CD14-positive monocyte (primary cell): ENCODE results near the gene TMPRSS11A. TPM values are rescaled to one million over a fixed set of nuclear protein-coding genes. Genes with fewer than 3 reads are reported as not detected.
A peak's percentile ranks its signal among the peaks of the same experiment; 100 is the strongest.

Experiments
- DNase-seq, 3 donors: peaks; one replicate each; pipeline ENCODE4 v3.0.0-alpha.2; 2011 to 2022
- H2AFZ ChIP-seq: 2 replicates; pipeline ENCODE4 v1.6.0; 2012; ENCODE audit warnings: mild to moderate bottlenecking, low read depth, low read length, inconsistent platforms; ENCODE audit not compliant: insufficient read depth, poor library complexity, severe bottlenecking
- H3K27ac ChIP-seq, 2 donors: 1 replicate in 1 of 2; 2 replicates in 1 of 2; pipeline ENCODE4 v1.5.1; 2012 to 2013; ENCODE audit warnings: low read length in 2 of 2, control low read depth in 1 of 2, inconsistent platforms in 1 of 2, low read depth in 1 of 2, mild to moderate bottlenecking in 1 of 2
- H3K27me3 ChIP-seq, 2 donors: one replicate each; pipeline versions ENCODE4 v1.6.0 to v1.6.1; 2011 to 2013; ENCODE audit warnings: low read length in 2 of 2; ENCODE audit not compliant: control insufficient read depth in 2 of 2, insufficient read depth in 2 of 2
- H3K36me3 ChIP-seq, 2 donors: replicated peaks in 1 of 2; 1 replicate in 1 of 2; 2 replicates in 1 of 2; pipeline versions ENCODE4 v1.5.1 to v1.6.1; 2012 to 2013; ENCODE audit warnings: low read length in 2 of 2, control low read depth in 1 of 2, inconsistent platforms in 1 of 2, mild to moderate bottlenecking in 1 of 2; ENCODE audit not compliant: insufficient read depth in 2 of 2, control insufficient read depth in 1 of 2
- H3K4me1 ChIP-seq, 2 donors: 1 replicate in 1 of 2; 2 replicates in 1 of 2; pipeline versions ENCODE4 v1.5.1 to v1.6.1; 2012 to 2013; ENCODE audit warnings: low read length in 2 of 2, control low read depth in 1 of 2, inconsistent platforms in 1 of 2, mild to moderate bottlenecking in 1 of 2, moderate library complexity in 1 of 2; ENCODE audit not compliant: insufficient read depth in 2 of 2, control insufficient read depth in 1 of 2
- H3K4me2 ChIP-seq: replicated peaks from 2 replicates; pipeline ENCODE3; 2012; ENCODE audit warnings: low read length, moderate library complexity, mild to moderate bottlenecking; ENCODE audit not compliant: poor library complexity, severe bottlenecking; ENCODE audit errors: extremely low read depth
- H3K4me3 ChIP-seq, 3 experiments: fragments of 200-600 bp in 1 of 3; sonication (generic) in 1 of 3; replicated peaks in 1 of 3; 1 replicate in 2 of 3; 2 replicates in 1 of 3; pipeline ENCODE4 v1.5.1; 2011 to 2013; ENCODE audit warnings: low read length in 3 of 3, mild to moderate bottlenecking in 3 of 3, control low read depth in 2 of 3, low read depth in 2 of 3, inconsistent platforms in 1 of 3, moderate library complexity in 1 of 3
- H3K79me2 ChIP-seq: 2 replicates; pipeline ENCODE4 v1.6.0; 2012; ENCODE audit warnings: mild to moderate bottlenecking, control low read depth, inconsistent platforms, low read length, moderate library complexity; ENCODE audit not compliant: insufficient read depth
- H3K9ac ChIP-seq: 2 replicates; pipeline ENCODE4 v1.6.0; 2017; ENCODE audit warnings: low read length, mild to moderate bottlenecking; ENCODE audit not compliant: insufficient read depth, poor library complexity, severe bottlenecking
- H3K9me3 ChIP-seq, 2 donors: replicated peaks in 1 of 2; 1 replicate in 1 of 2; 2 replicates in 1 of 2; pipeline versions ENCODE4 v1.5.1 to v1.6.1; 2012 to 2013; ENCODE audit warnings: low read length in 2 of 2, control low read depth in 1 of 2; ENCODE audit not compliant: control insufficient read depth in 1 of 2, insufficient read depth in 1 of 2
- H4K20me1 ChIP-seq: 2 replicates; pipeline ENCODE4 v1.6.0; 2012; ENCODE audit warnings: mild to moderate bottlenecking, low read length, control low read depth, moderate library complexity; ENCODE audit not compliant: insufficient read depth
- H3K27ac Mint-ChIP-seq, 7 donors: one replicate each; pipeline ENCODE4 v1.8.0; 2020; ENCODE audit warnings: mild to moderate bottlenecking in 7 of 7, mixed read lengths in 7 of 7, moderate library complexity in 6 of 7, inconsistent platforms in 2 of 7
- H3K27me3 Mint-ChIP-seq, 3 donors: one replicate each; pipeline ENCODE4 v1.8.0; 2021 to 2022; ENCODE audit warnings: low read depth in 3 of 3, mild to moderate bottlenecking in 3 of 3, mixed read lengths in 3 of 3, moderate library complexity in 3 of 3, inconsistent platforms in 1 of 3
- H3K36me3 Mint-ChIP-seq, 2 donors: one replicate each; pipeline ENCODE4 v1.8.0; 2020; ENCODE audit warnings: mixed read lengths in 2 of 2, inconsistent platforms in 1 of 2, mild to moderate bottlenecking in 1 of 2
- H3K4me1 Mint-ChIP-seq: one replicate; pipeline ENCODE4 v1.8.0; 2020; ENCODE audit warnings: mild to moderate bottlenecking, mixed read lengths
- H3K4me3 Mint-ChIP-seq, 2 donors: one replicate each; pipeline ENCODE4 v1.8.0; 2020; ENCODE audit warnings: mild to moderate bottlenecking in 2 of 2, mixed read lengths in 2 of 2, moderate library complexity in 1 of 2
- H3K9me3 Mint-ChIP-seq, 7 donors: one replicate each; pipeline ENCODE4 v1.8.0; 2020 to 2022; ENCODE audit warnings: mixed read lengths in 7 of 7, mild to moderate bottlenecking in 6 of 7, moderate library complexity in 6 of 7, inconsistent platforms in 2 of 7
- WGBS: methylation state at CpG from one replicate; pipeline ENCODE4 v1.1.5; 2013; ENCODE audit warnings: missing lambda C conversion rate; ENCODE audit not compliant: insufficient coverage; 5-methylcytosine and 5-hydroxymethylcytosine counted together
- intact Hi-C, 2 donors: fragments of 100-400 bp; cut with micrococcal nuclease; formaldehyde crosslinking; loops; one replicate each; pipeline versions ENCODE4 v1.15.0 to v1.15.1; 2023
- polyA plus RNA-seq, 3 donors: library from polyadenylated mRNA; depleted of rRNA in 1 of 3; unstranded in 2 of 3; stranded (reverse) in 1 of 3; fragments of 300-500 nt in 2 of 3; fragments of >200 nt in 1 of 3; fragmentation: Illumina TruSeq in 2 of 3; gene quantifications; 1 replicate in 2 of 3; 2 replicates in 1 of 3; pipeline ENCODE4 v1.2.3, GENCODE V29; 2012 to 2021
- TF ChIP-seq, protein P1 (sequence below): fragments of 200-600 bp; IDR thresholded peaks from one replicate; pipeline ENCODE4 v1.8.0; 2022; ENCODE audit warnings: antibody characterized with exemption, mild to moderate bottlenecking

TMPRSS11A gene
- polyA plus RNA-seq, 3 donors, result not detected

DNA sequence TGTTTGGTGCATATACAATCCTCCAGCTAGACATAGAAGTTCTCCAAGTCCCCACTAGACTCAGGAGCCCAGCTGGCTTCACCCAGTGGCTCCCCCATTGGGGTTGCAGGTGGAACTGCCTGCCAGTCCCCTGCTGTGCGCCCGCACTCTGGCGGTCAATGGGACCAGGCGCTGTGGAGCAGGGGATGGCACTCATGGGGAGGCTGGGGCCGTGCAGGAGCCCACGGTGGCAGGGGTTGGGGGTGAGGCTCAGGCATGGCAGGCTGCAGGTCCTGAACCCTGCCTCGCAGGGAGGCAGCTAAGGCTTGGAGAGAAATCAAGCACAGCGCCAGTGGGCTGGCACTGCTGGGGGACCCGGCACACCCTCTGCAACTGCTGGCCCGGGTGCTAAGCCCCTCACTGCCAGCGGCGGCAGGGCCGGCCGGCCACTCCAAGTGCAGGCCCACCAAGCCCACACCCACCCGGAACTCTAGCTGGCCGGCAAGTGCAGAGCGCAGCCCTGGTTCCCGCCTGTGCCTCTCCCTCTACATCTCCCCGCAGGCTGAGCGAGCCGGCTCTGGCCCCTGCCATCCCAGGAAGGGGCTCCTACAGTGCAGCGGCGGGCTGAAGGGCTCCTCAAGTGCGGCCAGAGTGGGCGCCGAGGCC, 66.8 kb downstream of the TMPRSS11A start:
- no peak overlapping the region for H2AFZ ChIP-seq
- intact Hi-C loops, result no loop called here
- DNase-seq, result no peak
- no peaks in the 10 kb centered on the region for H3K79me2 ChIP-seq
- 98% methylated on average over 21 of the region's 26 CpGs for WGBS
- Mint-ChIP-seq H3K36me3 (no peaks in the 10 kb centered on the region), H3K27me3 (no peaks in the 10 kb centered on the region), H3K9me3 (peaks cover 0 to 11% (median 8%) of the 10 kb centered on the region in 7 donors), H3K4me3 (no peak overlapping the region), H3K4me1 (peaks cover 15% of the 10 kb centered on the region), H3K27ac (no peak overlapping the region)
- H4K20me1 ChIP-seq, result no peaks in the 10 kb centered on the region
- no peak overlapping the region for H3K9ac ChIP-seq
- TF ChIP-seq, protein P1, sequence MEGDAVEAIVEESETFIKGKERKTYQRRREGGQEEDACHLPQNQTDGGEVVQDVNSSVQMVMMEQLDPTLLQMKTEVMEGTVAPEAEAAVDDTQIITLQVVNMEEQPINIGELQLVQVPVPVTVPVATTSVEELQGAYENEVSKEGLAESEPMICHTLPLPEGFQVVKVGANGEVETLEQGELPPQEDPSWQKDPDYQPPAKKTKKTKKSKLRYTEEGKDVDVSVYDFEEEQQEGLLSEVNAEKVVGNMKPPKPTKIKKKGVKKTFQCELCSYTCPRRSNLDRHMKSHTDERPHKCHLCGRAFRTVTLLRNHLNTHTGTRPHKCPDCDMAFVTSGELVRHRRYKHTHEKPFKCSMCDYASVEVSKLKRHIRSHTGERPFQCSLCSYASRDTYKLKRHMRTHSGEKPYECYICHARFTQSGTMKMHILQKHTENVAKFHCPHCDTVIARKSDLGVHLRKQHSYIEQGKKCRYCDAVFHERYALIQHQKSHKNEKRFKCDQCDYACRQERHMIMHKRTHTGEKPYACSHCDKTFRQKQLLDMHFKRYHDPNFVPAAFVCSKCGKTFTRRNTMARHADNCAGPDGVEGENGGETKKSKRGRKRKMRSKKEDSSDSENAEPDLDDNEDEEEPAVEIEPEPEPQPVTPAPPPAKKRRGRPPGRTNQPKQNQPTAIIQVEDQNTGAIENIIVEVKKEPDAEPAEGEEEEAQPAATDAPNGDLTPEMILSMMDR, result no peak
- no peaks in the 10 kb centered on the region for H3K36me3 ChIP-seq
- no peaks in the 10 kb centered on the region for H3K27me3 ChIP-seq
- H3K4me2 ChIP-seq, result no peak overlapping the region
- no peak overlapping the region for H3K4me3 ChIP-seq
- peaks cover 7 to 8% of the 10 kb centered on the region in 2 donors for H3K9me3 ChIP-seq
- no peak overlapping the region for H3K27ac ChIP-seq
- peaks cover 9 to 11% of the 10 kb centered on the region in 2 donors for H3K4me1 ChIP-seq

DNA sequence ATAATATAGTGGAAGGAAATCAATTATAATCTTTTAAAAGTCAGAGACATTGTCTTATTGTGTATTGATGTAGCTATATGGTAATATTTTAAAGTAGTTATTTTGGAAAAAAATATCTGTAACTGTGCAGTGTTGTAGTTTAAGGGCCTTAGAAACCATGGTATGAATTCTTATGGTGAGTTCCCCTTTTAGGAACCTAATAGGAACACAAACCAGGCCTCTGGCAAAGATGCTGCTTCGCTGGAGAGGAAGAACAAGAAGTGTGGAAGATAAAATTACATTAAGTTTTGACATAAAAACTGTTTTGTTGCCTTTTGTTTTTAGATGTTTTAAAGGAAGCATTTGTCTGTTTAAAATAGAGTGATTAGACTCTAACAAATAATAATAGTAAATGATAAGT, 68.6 kb downstream of the TMPRSS11A start:
- peaks cover 0 to 11% (median 8%) of the 10 kb centered on the region in 7 donors for H3K9me3 Mint-ChIP-seq
- peaks cover 0 to 2% (median 0%) of the 10 kb centered on the region in 3 donors for H3K27me3 Mint-ChIP-seq
- WGBS, result no CpG with 5 or more reads among the region's 1 CpG
- no peak overlapping the region for H3K9ac ChIP-seq
- H3K9me3 ChIP-seq, result peaks cover 7 to 8% of the 10 kb centered on the region in 2 donors
- H3K79me2 ChIP-seq, result no peaks in the 10 kb centered on the region
- TF ChIP-seq, protein P1, result no peak
- no peaks in the 10 kb centered on the region for H3K36me3 Mint-ChIP-seq
- H3K4me1 ChIP-seq, result peaks cover under 1 to 8% of the 10 kb centered on the region in 2 donors
- H2AFZ ChIP-seq, result no peak overlapping the region
- H3K27ac ChIP-seq, result no peak overlapping the region
- H3K4me2 ChIP-seq, result no peak overlapping the region
- intact Hi-C loops, result no loop called here
- DNase-seq, result peak in 2 of 3 donors; percentile 14 to 30
- no peak overlapping the region for H3K4me3 Mint-ChIP-seq
- H3K27me3 ChIP-seq, result no peaks in the 10 kb centered on the region
- no peak overlapping the region for H3K4me3 ChIP-seq
- H3K4me1 Mint-ChIP-seq, result peaks cover 16% of the 10 kb centered on the region
- no peaks in the 10 kb centered on the region for H4K20me1 ChIP-seq
- peak overlapping the region in 1 of 7 donors; percentile 0 for H3K27ac Mint-ChIP-seq
- H3K36me3 ChIP-seq, result no peaks in the 10 kb centered on the region
